Measurements from ENCODE around the gene ZNF280D. TPM values are rescaled to one million over a fixed set of nuclear protein-coding genes. Genes with fewer than 3 reads are reported as not detected.

The ZNF280D gene
- total RNA-seq, 2 donors from 2014 or later: 35.1 to 44.2 TPM

- no peaks in the 10 kb centered on the region for H3K9me3 ChIP-seq
- WGBS: 70% methylated on average over 2 of the region's 2 CpGs
- H3K4me1 ChIP-seq (replicated peaks): no peaks in the 10 kb centered on the region
- H3K36me3 ChIP-seq: no peaks in the 10 kb centered on the region
- H3K27me3 ChIP-seq (replicated peaks; ENCODE audit: insufficient read depth): no peaks in the 10 kb centered on the region
- DNase-seq (ENCODE audit: low spot score): no peak
- H3K4me3 ChIP-seq: no peak overlapping the region
- intact Hi-C loops (cut with DNase I): no loop called here
- TF ChIP-seq CTCF (IDR thresholded peaks at IDR 0.05): no peak
- TF ChIP-seq POLR2AphosphoS5 (IDR thresholded peaks at IDR 0.05): no peak
- TF ChIP-seq POLR2A (IDR thresholded peaks at IDR 0.05): no peak
- no peak overlapping the region for H3K27ac ChIP-seq
Measured at GRCh38 chr15:56602253-56602652, 131.1 kb downstream of the ZNF280D start.

GRCh38 chr15:56600380-56600779, 132.9 kb downstream of the ZNF280D start:
- intact Hi-C loops (cut with DNase I): no loop called here
- Histone ChIP-seq H3K4me1 (replicated peaks) (no peaks in the 10 kb centered on the region), H3K4me3 (no peak overlapping the region), H3K27me3 (replicated peaks; ENCODE audit: insufficient read depth) (no peaks in the 10 kb centered on the region), H3K27ac (no peak overlapping the region), H3K36me3 (no peaks in the 10 kb centered on the region), H3K9me3 (no peaks in the 10 kb centered on the region)
- 97% methylated on average over 1 of the region's 1 CpG for WGBS
- TF ChIP-seq POLR2AphosphoS5 (IDR thresholded peaks at IDR 0.05): no peak
- no peak for TF ChIP-seq CTCF (IDR thresholded peaks at IDR 0.05)
- TF ChIP-seq POLR2A (IDR thresholded peaks at IDR 0.05): no peak
- DNase-seq (ENCODE audit: low spot score): no peak

- WGBS: 90% methylated on average over 5 of the region's 5 CpGs
- DNase-seq (ENCODE audit: low spot score): no peak
- no peaks in the 10 kb centered on the region for H3K4me1 ChIP-seq (replicated peaks)
- no peak overlapping the region for H3K27ac ChIP-seq
- H3K9me3 ChIP-seq: no peaks in the 10 kb centered on the region
- no peak for TF ChIP-seq POLR2A (IDR thresholded peaks at IDR 0.05)
- H3K27me3 ChIP-seq (replicated peaks; ENCODE audit: insufficient read depth): no peaks in the 10 kb centered on the region
- H3K36me3 ChIP-seq: no peaks in the 10 kb centered on the region
- no peak overlapping the region for H3K4me3 ChIP-seq
- intact Hi-C loops (cut with DNase I): no loop called here
Measured at GRCh38 chr15:56598991-56599390, 134.3 kb downstream of the ZNF280D start.

GRCh38 chr15:56587686-56588085, 145.6 kb downstream of the ZNF280D start:
- Histone ChIP-seq H3K9me3 (no peaks in the 10 kb centered on the region), H3K4me3 (no peak overlapping the region), H3K27ac (no peak overlapping the region), H3K4me1 (replicated peaks) (no peaks in the 10 kb centered on the region), H3K27me3 (replicated peaks; ENCODE audit: insufficient read depth) (no peaks in the 10 kb centered on the region), H3K36me3 (no peaks in the 10 kb centered on the region)
- no peak for TF ChIP-seq CTCF (IDR thresholded peaks at IDR 0.05)
- WGBS: 74% methylated on average over 2 of the region's 2 CpGs
- intact Hi-C loops (cut with DNase I): no loop called here
- DNase-seq (ENCODE audit: low spot score): no peak

GRCh38 chr15:56586206-56586605, 147.1 kb downstream of the ZNF280D start:
- no peaks in the 10 kb centered on the region for H3K4me1 ChIP-seq (replicated peaks)

More at GRCh38 chr15:56586206-56586605, 147.1 kb downstream of the ZNF280D start:
- H3K9me3 ChIP-seq: no peaks in the 10 kb centered on the region
- no peak for DNase-seq (ENCODE audit: low spot score)
- no peak overlapping the region for H3K4me3 ChIP-seq
- no peaks in the 10 kb centered on the region for H3K27me3 ChIP-seq (replicated peaks; ENCODE audit: insufficient read depth)
- no peak overlapping the region for H3K27ac ChIP-seq
- H3K36me3 ChIP-seq: no peaks in the 10 kb centered on the region
- no peak for TF ChIP-seq CTCF (IDR thresholded peaks at IDR 0.05)
- TF ChIP-seq POLR2A (IDR thresholded peaks at IDR 0.05): no peak
- intact Hi-C loops (cut with DNase I): no loop called here
